Measurements from ENCODE around the gene TRAPPC4. TPM values are rescaled to one million over a fixed set of nuclear protein-coding genes. Genes with fewer than 3 reads are reported as not detected.

The TRAPPC4 gene
- total RNA-seq, 1 experiment from 2014 or later, result 51.4 TPM

- no peak overlapping the region for H3K4me3 ChIP-seq
- peaks cover 46% of the 10 kb centered on the region for H3K36me3 ChIP-seq (ENCODE audit: low read depth)
- peaks cover 18% of the 10 kb centered on the region for H3K4me1 ChIP-seq (replicated peaks; ENCODE audit: insufficient read depth)
- TF ChIP-seq CTCF (conservative IDR thresholded peaks at IDR 0.05), result no peak
- no peak for TF ChIP-seq EZH2 (IDR thresholded peaks at IDR 0.05; ENCODE audit: low read depth)
- no peaks in the 10 kb centered on the region for H3K27me3 ChIP-seq (ENCODE audit: insufficient read depth, low read depth)
- ChIA-PET POLR2A (ENCODE audit: unreplicated experiment) (interaction anchor here (0.7 kb wide), 1 partner anchor 389 kb away, joined by 12 read pairs; no protein-coding TSS in a partner anchor), CTCF (interaction anchor here (0.7 kb wide), 1 partner anchor 122 kb away, joined by 4 read pairs; no protein-coding TSS in a partner anchor)
- no peak overlapping the region; the same call in 1 of the 2 replicates for H3K27ac ChIP-seq
- H3K4me2 ChIP-seq, result no peak overlapping the region
- no peaks in the 10 kb centered on the region for H3K9me3 ChIP-seq (ENCODE audit: insufficient read depth, low read depth)
- BruUV-seq (replicated peaks), result no TSS peak
- no peaks in the 10 kb centered on the region for H3K9me2 ChIP-seq (ENCODE audit: insufficient read depth)
- H4K20me1 ChIP-seq (ENCODE audit: insufficient read depth), result peaks cover 38% of the 10 kb centered on the region
- peaks cover 35% of the 10 kb centered on the region for H3K79me2 ChIP-seq (ENCODE audit: low read depth)
- intact Hi-C loops (cut with micrococcal nuclease; ENCODE audit: unreplicated experiment), result no loop called here
- peaks cover 82% of the 10 kb centered on the region for H3F3A ChIP-seq (ENCODE audit: insufficient read depth, low read depth)
- no peak for DNase-seq
- H2AFZ ChIP-seq, result no peak overlapping the region
Measured at GRCh38 chr11:119012629-119013170, 5.9 kb upstream of the TRAPPC4 start.

- H2AFZ ChIP-seq, result no peak overlapping the region
- CTCF ChIA-PET, result no interaction called here
- peaks cover 38% of the 10 kb centered on the region for H4K20me1 ChIP-seq (ENCODE audit: insufficient read depth)
- TF ChIP-seq CTCF (conservative IDR thresholded peaks at IDR 0.05) (no peak), EZH2 (IDR thresholded peaks at IDR 0.05; ENCODE audit: low read depth) (no peak)
- DNase-seq, result no peak
- H3F3A ChIP-seq (ENCODE audit: insufficient read depth, low read depth), result peaks cover 96% of the 10 kb centered on the region
- H3K4me3 ChIP-seq, result no peak overlapping the region
- H3K79me2 ChIP-seq (ENCODE audit: low read depth), result peaks cover 48% of the 10 kb centered on the region
- peaks cover 18% of the 10 kb centered on the region for H3K4me1 ChIP-seq (replicated peaks; ENCODE audit: insufficient read depth)
- BruUV-seq (replicated peaks), result no TSS peak
- H3K27ac ChIP-seq, result peak overlapping the region; percentile 24; the same call in 1 of the 2 replicates
- intact Hi-C loops (cut with micrococcal nuclease; ENCODE audit: unreplicated experiment), result no loop called here
- H3K9me3 ChIP-seq (ENCODE audit: insufficient read depth, low read depth), result no peaks in the 10 kb centered on the region
- no peak overlapping the region for H3K4me2 ChIP-seq
- POLR2A ChIA-PET (ENCODE audit: unreplicated experiment), result no interaction called here
- peaks cover 47% of the 10 kb centered on the region for H3K36me3 ChIP-seq (ENCODE audit: low read depth)
- H3K9me2 ChIP-seq (ENCODE audit: insufficient read depth), result no peaks in the 10 kb centered on the region
- H3K27me3 ChIP-seq (ENCODE audit: insufficient read depth, low read depth), result no peaks in the 10 kb centered on the region
Measured at GRCh38 chr11:119014209-119014924, 4.2 kb upstream of the TRAPPC4 start.

GRCh38 chr11:119015054-119015611 lies 3.4 kb upstream of the TRAPPC4 start:
- peak overlapping the region; percentile 24; the same call in 1 of the 2 replicates for H3K27ac ChIP-seq
- H3K4me3 ChIP-seq, result no peak overlapping the region; the same call in 1 of the 2 replicates
- H3K9me3 ChIP-seq (ENCODE audit: insufficient read depth, low read depth), result no peaks in the 10 kb centered on the region
- TF ChIP-seq EZH2 (IDR thresholded peaks at IDR 0.05; ENCODE audit: low read depth) (no peak), CTCF (conservative IDR thresholded peaks at IDR 0.05) (peak; percentile 42; the same call in 1 of the 2 replicates)
- ChIA-PET POLR2A (ENCODE audit: unreplicated experiment) (interaction anchor here (0.6 kb wide), 2 partner anchors 103 to 326 kb away, joined by 5 to 6 read pairs; no protein-coding TSS in a partner anchor), CTCF (no interaction called here)
- peak in 1 of 2 experiments; percentile 24 for DNase-seq
- H2AFZ ChIP-seq, result no peak overlapping the region
- H3K4me2 ChIP-seq, result no peak overlapping the region; the same call in 1 of the 2 replicates
- peaks cover 90% of the 10 kb centered on the region for H3F3A ChIP-seq (ENCODE audit: insufficient read depth, low read depth)
- H3K4me1 ChIP-seq (replicated peaks; ENCODE audit: insufficient read depth), result peaks cover 23% of the 10 kb centered on the region
- H3K36me3 ChIP-seq (ENCODE audit: low read depth), result peaks cover 47% of the 10 kb centered on the region
- intact Hi-C loops (cut with micrococcal nuclease; ENCODE audit: unreplicated experiment), result loop anchor here (5.0 kb wide), 2 partner anchors 182 to 307 kb away; no protein-coding TSS in a partner anchor
- no peaks in the 10 kb centered on the region for H3K9me2 ChIP-seq (ENCODE audit: insufficient read depth)
- no peaks in the 10 kb centered on the region for H3K27me3 ChIP-seq (ENCODE audit: insufficient read depth, low read depth)
- peaks cover 38% of the 10 kb centered on the region for H4K20me1 ChIP-seq (ENCODE audit: insufficient read depth)
- BruUV-seq (replicated peaks), result no TSS peak
- peaks cover 55% of the 10 kb centered on the region for H3K79me2 ChIP-seq (ENCODE audit: low read depth)
